NCI-H128 (cell line): ENCODE measurements around the gene ANGPTL2.
"Not testable (repeated sequence)": the region's sequence is repeated elsewhere in the genome, so short reads cannot be mapped to it uniquely, and the experiment has no call there.

Experiments used
- DNase-seq: peaks from one replicate; lab custom pipeline; 2025; ENCODE audit not compliant: unreplicated experiment; lab: John Stamatoyannopoulos, UW

The ANGPTL2 gene

GRCh38 chr9:127154390-127155191, 32.2 kb upstream of the ANGPTL2 start:
- no peak for DNase-seq

GRCh38 chr9:127154003-127154389, 31.6 kb upstream of the ANGPTL2 start:
- DNase-seq: no peak

GRCh38 chr9:127153501-127153900, 31.1 kb upstream of the ANGPTL2 start:
- no peak for DNase-seq

- no peak for DNase-seq
These were observed 27.3 kb upstream of the ANGPTL2 start for GRCh38 chr9:127149463-127150390.

- DNase-seq: no peak
These were observed 26.6 kb upstream of the ANGPTL2 start for GRCh38 chr9:127149010-127149409.

- DNase-seq: no peak
These were observed 25.6 kb upstream of the ANGPTL2 start for GRCh38 chr9:127148014-127148413.

- no peak for DNase-seq
These were observed 24.8 kb upstream of the ANGPTL2 start for GRCh38 chr9:127147251-127147650.

- DNase-seq: not testable (repeated sequence)
These were observed 24.4 kb upstream of the ANGPTL2 start for GRCh38 chr9:127146841-127147240.

- DNase-seq: no peak
These were observed 22.4 kb upstream of the ANGPTL2 start for GRCh38 chr9:127144670-127145445.

- no peak for DNase-seq
These were observed 21.6 kb upstream of the ANGPTL2 start for GRCh38 chr9:127143920-127144465.

- DNase-seq: no peak
These were observed 20.6 kb upstream of the ANGPTL2 start for GRCh38 chr9:127142931-127143464.

- no peak for DNase-seq
These were observed 19.9 kb upstream of the ANGPTL2 start for GRCh38 chr9:127142291-127142690.

- DNase-seq: no peak
These were observed 18.6 kb upstream of the ANGPTL2 start for GRCh38 chr9:127140842-127141675.

- DNase-seq: no peak
These were observed 17.7 kb upstream of the ANGPTL2 start for GRCh38 chr9:127140181-127140580.

- no peak for DNase-seq
These were observed 17.3 kb upstream of the ANGPTL2 start for GRCh38 chr9:127139775-127140174.

GRCh38 chr9:127139071-127139731, 16.8 kb upstream of the ANGPTL2 start:
- no peak for DNase-seq

GRCh38 chr9:127138444-127138843, 16.0 kb upstream of the ANGPTL2 start:
- no peak for DNase-seq

GRCh38 chr9:127137640-127138360, 15.4 kb upstream of the ANGPTL2 start:
- no peak for DNase-seq
